ENCODE results near the gene BRD3. TPM values are rescaled to one million over a fixed set of nuclear protein-coding genes. Genes with fewer than 3 reads are reported as not detected.
A peak's percentile ranks its signal among the peaks of the same experiment; 100 is the strongest.

Gene BRD3
- total and polyA plus RNA-seq, 12 donors = 5.7 to 34.4 (median 28.9) TPM

- Histone ChIP-seq H3K9me3 (no peaks in the 10 kb centered on the region), H3K27me3 (peaks cover 0 to 14% (median 3%) of the 10 kb centered on the region in 7 donors), H3K27ac (no peak overlapping the region), H3K4me3 (no peak overlapping the region), H3K36me3 (no peaks in the 10 kb centered on the region), H3K4me1 (peaks cover 8 to 27% (median 23%) of the 10 kb centered on the region in 9 donors)
- no peak for TF ChIP-seq CTCF (IDR thresholded peaks at IDR 0.05)
- intact Hi-C loops (cut with DNase I) = loop anchor here in 4 of 10 donors (2.0 kb wide), 2 partner anchors 202 to 212 kb away; no protein-coding TSS in a partner anchor
- no peak for DNase-seq
- ATAC-seq = no peak
- WGBS, 2 donors = 69 to 77% methylated on average over 17 of the region's 17 CpGs
Measured at GRCh38 chr9:133995012-133995896, 72.6 kb downstream of the BRD3 start.

- TF ChIP-seq CTCF (IDR thresholded peaks at IDR 0.05) = peak; percentile 97 to 100 (median 99)
- no peaks in the 10 kb centered on the region for H3K9me3 ChIP-seq
- no peak overlapping the region for H3K4me3 ChIP-seq
- H3K4me1 ChIP-seq = peaks cover 8 to 34% (median 23%) of the 10 kb centered on the region in 9 donors
- peaks cover 0 to 17% (median 3%) of the 10 kb centered on the region in 7 donors for H3K27me3 ChIP-seq
- 3 to 4% methylated on average over 11 of the region's 11 CpGs for WGBS, 2 donors
- H3K27ac ChIP-seq = no peak overlapping the region
- ATAC-seq (peak; percentile 47 to 88 (median 75)), DNase-seq (peak; percentile 78 to 87)
- H3K36me3 ChIP-seq = no peaks in the 10 kb centered on the region
- intact Hi-C loops (cut with DNase I) = loop anchor here in 8 of 10 donors (1.0 to 2.0 kb wide), 3 partner anchors 201 to 212 kb away; no protein-coding TSS in a partner anchor
Measured at GRCh38 chr9:133994353-133995011, 73.3 kb downstream of the BRD3 start.

GRCh38 chr9:133993635-133994253, 74.1 kb downstream of the BRD3 start:
- DNase-seq = no peak
- intact Hi-C loops (cut with DNase I) = loop anchor here in 9 of 10 donors (1.0 to 2.0 kb wide), 3 partner anchors 200 to 211 kb away; no protein-coding TSS in a partner anchor
- H3K4me3 ChIP-seq = peak overlapping the region in 9 of 10 donors; percentile 60 to 82 (median 75)
- ATAC-seq = peak in 1 of 8 donors; percentile 5
- peaks cover 0 to 17% (median 3%) of the 10 kb centered on the region in 7 donors for H3K27me3 ChIP-seq
- H3K27ac ChIP-seq = peak overlapping the region in 8 of 10 donors; percentile 34 to 97 (median 96)
- WGBS, 2 donors = 65 to 69% methylated on average over 16 of the region's 16 CpGs
- peaks cover 8 to 34% (median 23%) of the 10 kb centered on the region in 9 donors for H3K4me1 ChIP-seq
- H3K36me3 ChIP-seq = no peaks in the 10 kb centered on the region
- no peaks in the 10 kb centered on the region for H3K9me3 ChIP-seq
- no peak for TF ChIP-seq CTCF (IDR thresholded peaks at IDR 0.05)
